ENCODE measurements around the gene CLTRN.
"Not testable (repeated sequence)": the region's sequence is repeated elsewhere in the genome, so short reads cannot be mapped to it uniquely, and the experiment has no call there.

CLTRN gene

DNA sequence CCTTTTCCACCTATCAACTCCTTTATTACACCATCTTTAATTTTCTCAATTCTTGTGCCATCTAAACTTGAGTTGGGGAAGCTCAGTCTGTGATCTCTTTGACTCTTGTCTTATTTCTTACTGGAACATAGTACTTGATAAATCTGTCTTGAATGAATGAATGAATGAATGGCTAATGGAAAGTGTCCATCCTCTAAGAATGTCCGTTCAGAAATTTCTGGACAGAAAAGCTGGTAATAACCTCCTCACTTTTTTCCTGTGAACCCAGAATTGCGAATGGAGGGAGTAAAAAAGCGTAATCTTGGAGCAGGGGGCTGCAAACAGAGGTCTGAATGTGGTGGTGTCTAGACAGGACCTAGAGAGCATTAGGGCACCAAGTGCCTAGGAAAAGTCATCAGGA, 9.4 kb upstream of the CLTRN start:
- no peak overlapping the region for H4K5ac ChIP-seq (ENCODE audit: low read length)
- H3K4ac ChIP-seq (ENCODE audit: low read depth, low read length) = no peak overlapping the region
- H3K18ac ChIP-seq (ENCODE audit: low read length) = no peak overlapping the region
- no peaks in the 10 kb centered on the region for H3K27me3 ChIP-seq (ENCODE audit: insufficient read depth, low read length, poor library complexity)
- no peak overlapping the region for H3K4me3 ChIP-seq (ENCODE audit: low read length)
- H2BK5ac ChIP-seq (ENCODE audit: low read length) = no peak overlapping the region
- peaks cover 23% of the 10 kb centered on the region for H3K79me2 ChIP-seq (ENCODE audit: control insufficient read depth, insufficient read depth, low read length)
- H3K9ac ChIP-seq (ENCODE audit: low read length) = peak overlapping the region; percentile 89
- no peak overlapping the region for H3K27ac ChIP-seq (ENCODE audit: low read depth, low read length)
- H3K79me1 ChIP-seq (ENCODE audit: low read length) = no peaks in the 10 kb centered on the region
- no peak overlapping the region for H2BK120ac ChIP-seq (ENCODE audit: low read depth, low read length)
- no peak overlapping the region for H3K4me2 ChIP-seq (ENCODE audit: low read length)
- H4K8ac ChIP-seq (ENCODE audit: low read depth, low read length) = no peak overlapping the region
- H3K36me3 ChIP-seq (ENCODE audit: control insufficient read depth, insufficient read depth, low read length) = no peaks in the 10 kb centered on the region
- no peak overlapping the region for H2BK15ac ChIP-seq (replicated peaks; ENCODE audit: low read depth)
- H2AK5ac ChIP-seq (ENCODE audit: low read length) = no peak overlapping the region
- H3K4me1 ChIP-seq (ENCODE audit: control insufficient read depth, low read depth, low read length) = no peaks in the 10 kb centered on the region
- peak overlapping the region; percentile 91 for H3K56ac ChIP-seq (ENCODE audit: low read length)
- WGBS (ENCODE audit: extremely low coverage, insufficient coverage, low lambda C conversion rate) = no CpG with 5 or more reads among the region's 3 CpGs
- no peak for DNase-seq
- H3K23ac ChIP-seq (ENCODE audit: low read length) = no peak overlapping the region

GRCh38 chrX:15672881-15673280, 8.3 kb upstream of the CLTRN start:
- Histone ChIP-seq H3K4me1 (ENCODE audit: control insufficient read depth, low read depth, low read length) (no peaks in the 10 kb centered on the region), H3K4ac (ENCODE audit: low read depth, low read length) (no peak overlapping the region), H3K4me3 (ENCODE audit: low read length) (no peak overlapping the region), H3K4me2 (ENCODE audit: low read length) (no peak overlapping the region), H2AK5ac (ENCODE audit: low read length) (no peak overlapping the region), H2BK120ac (ENCODE audit: low read depth, low read length) (no peak overlapping the region), H4K8ac (ENCODE audit: low read depth, low read length) (no peak overlapping the region), H3K9ac (ENCODE audit: low read length) (no peak overlapping the region), H3K79me1 (ENCODE audit: low read length) (no peaks in the 10 kb centered on the region), H3K27ac (ENCODE audit: low read depth, low read length) (no peak overlapping the region), H3K79me2 (ENCODE audit: control insufficient read depth, insufficient read depth, low read length) (peaks cover 18% of the 10 kb centered on the region), H4K5ac (ENCODE audit: low read length) (no peak overlapping the region), H2BK15ac (replicated peaks; ENCODE audit: low read depth) (no peak overlapping the region), H3K36me3 (ENCODE audit: control insufficient read depth, insufficient read depth, low read length) (no peaks in the 10 kb centered on the region), H3K23ac (ENCODE audit: low read length) (no peak overlapping the region), H3K27me3 (ENCODE audit: insufficient read depth, low read length, poor library complexity) (no peaks in the 10 kb centered on the region), H3K56ac (ENCODE audit: low read length) (no peak overlapping the region), H2BK5ac (ENCODE audit: low read length) (no peak overlapping the region), H3K18ac (ENCODE audit: low read length) (no peak overlapping the region)
- WGBS (ENCODE audit: extremely low coverage, insufficient coverage, low lambda C conversion rate) = no CpG with 5 or more reads among the region's 4 CpGs
- DNase-seq = no peak

DNA sequence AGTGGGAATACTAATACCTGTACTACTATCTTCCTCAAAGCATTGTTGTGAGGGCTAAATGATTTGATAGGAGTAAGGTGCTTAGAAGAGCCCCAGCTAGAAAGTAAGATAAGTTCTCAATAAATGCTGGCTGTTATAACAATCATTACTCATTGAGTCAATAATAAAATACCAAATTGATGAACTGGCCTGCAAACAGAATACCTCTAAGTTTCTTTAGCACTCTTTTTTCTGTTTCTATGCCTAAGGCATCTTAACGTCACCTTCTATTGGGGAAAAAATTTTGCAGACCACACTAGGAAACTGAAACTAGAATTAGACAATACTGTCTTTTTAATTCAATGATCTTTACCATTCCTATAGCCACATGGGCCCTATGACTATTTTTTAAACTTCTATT, 1.2 kb downstream of the CLTRN start:
- H2AK5ac ChIP-seq (ENCODE audit: low read length) = no peak overlapping the region
- no peak overlapping the region for H2BK5ac ChIP-seq (ENCODE audit: low read length)
- no peaks in the 10 kb centered on the region for H3K79me1 ChIP-seq (ENCODE audit: low read length)
- no peaks in the 10 kb centered on the region for H3K4me1 ChIP-seq (ENCODE audit: control insufficient read depth, low read depth, low read length)
- no peaks in the 10 kb centered on the region for H3K27me3 ChIP-seq (ENCODE audit: insufficient read depth, low read length, poor library complexity)
- no peak overlapping the region for H4K8ac ChIP-seq (ENCODE audit: low read depth, low read length)
- no peak for DNase-seq
- no peak overlapping the region for H3K4me3 ChIP-seq (ENCODE audit: low read length)
- no CpG with 5 or more reads among the region's 1 CpG for WGBS (ENCODE audit: extremely low coverage, insufficient coverage, low lambda C conversion rate)
- H3K27ac ChIP-seq (ENCODE audit: low read depth, low read length) = no peak overlapping the region
- no peak overlapping the region for H4K5ac ChIP-seq (ENCODE audit: low read length)
- no peak overlapping the region for H2BK15ac ChIP-seq (replicated peaks; ENCODE audit: low read depth)
- H2BK120ac ChIP-seq (ENCODE audit: low read depth, low read length) = no peak overlapping the region
- H3K4ac ChIP-seq (ENCODE audit: low read depth, low read length) = no peak overlapping the region
- H3K18ac ChIP-seq (ENCODE audit: low read length) = no peak overlapping the region
- no peaks in the 10 kb centered on the region for H3K79me2 ChIP-seq (ENCODE audit: control insufficient read depth, insufficient read depth, low read length)
- no peak overlapping the region for H3K4me2 ChIP-seq (ENCODE audit: low read length)
- H3K23ac ChIP-seq (ENCODE audit: low read length) = no peak overlapping the region
- no peak overlapping the region for H3K9ac ChIP-seq (ENCODE audit: low read length)
- H3K56ac ChIP-seq (ENCODE audit: low read length) = no peak overlapping the region
- H3K36me3 ChIP-seq (ENCODE audit: control insufficient read depth, insufficient read depth, low read length) = no peaks in the 10 kb centered on the region

DNA sequence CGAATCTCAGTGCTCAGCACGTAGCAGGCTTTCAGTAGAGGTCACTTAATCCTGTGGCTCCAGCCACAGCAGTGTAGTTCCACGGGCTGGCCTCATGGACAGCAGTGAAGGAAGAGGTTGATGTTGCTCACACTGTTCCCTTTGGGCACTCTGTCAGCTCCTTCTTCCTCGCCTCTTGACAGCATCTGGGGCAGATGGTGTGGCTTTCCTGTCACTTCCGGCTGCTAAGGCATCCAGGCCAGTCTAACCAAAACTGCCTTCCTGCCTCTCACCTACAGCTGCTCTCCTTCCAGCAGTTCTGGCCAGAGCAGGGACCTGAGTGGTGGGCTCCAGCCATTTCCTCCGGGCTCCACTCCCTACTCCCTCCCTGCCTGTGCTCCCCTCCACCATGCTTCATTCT, 9.8 kb downstream of the CLTRN start:
- not testable (repeated sequence) for H3K4me1 ChIP-seq (ENCODE audit: control insufficient read depth, low read depth, low read length); H3K27ac ChIP-seq (ENCODE audit: low read depth, low read length); H3K23ac ChIP-seq (ENCODE audit: low read length); H2BK15ac ChIP-seq (replicated peaks; ENCODE audit: low read depth); H3K4ac ChIP-seq (ENCODE audit: low read depth, low read length); H3K56ac ChIP-seq (ENCODE audit: low read length); H3K79me1 ChIP-seq (ENCODE audit: low read length); H4K5ac ChIP-seq (ENCODE audit: low read length); H4K8ac ChIP-seq (ENCODE audit: low read depth, low read length); H3K4me2 ChIP-seq (ENCODE audit: low read length); H3K79me2 ChIP-seq (ENCODE audit: control insufficient read depth, insufficient read depth, low read length); H2BK5ac ChIP-seq (ENCODE audit: low read length); DNase-seq; H3K36me3 ChIP-seq (ENCODE audit: control insufficient read depth, insufficient read depth, low read length); H3K27me3 ChIP-seq (ENCODE audit: insufficient read depth, low read length, poor library complexity); H2BK120ac ChIP-seq (ENCODE audit: low read depth, low read length); H2AK5ac ChIP-seq (ENCODE audit: low read length); H3K9ac ChIP-seq (ENCODE audit: low read length); H3K4me3 ChIP-seq (ENCODE audit: low read length); H3K18ac ChIP-seq (ENCODE audit: low read length)
- whole genome bisulfite sequencing (ENCODE audit: extremely low coverage, insufficient coverage, low lambda C conversion rate) = no CpG with 5 or more reads among the region's 6 CpGs

DNA sequence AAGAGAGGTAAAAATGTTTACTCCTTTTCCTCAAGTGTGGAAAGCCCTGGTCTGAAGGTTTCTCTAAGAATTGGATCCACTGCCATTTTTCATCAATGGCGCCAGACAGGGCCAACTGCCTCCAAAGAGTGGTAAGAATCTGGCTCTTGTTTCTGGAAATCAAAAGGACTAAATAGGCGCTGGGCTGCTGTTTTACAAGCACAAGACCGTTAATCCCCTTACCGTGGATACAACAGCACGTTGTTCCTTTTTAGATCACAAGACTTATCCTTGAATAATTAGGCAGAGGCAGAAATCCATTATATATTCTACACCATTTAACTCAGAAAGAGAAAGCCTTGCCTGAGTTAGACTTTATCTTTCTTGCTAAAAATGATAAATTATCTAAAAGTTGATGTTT, 10.6 kb downstream of the CLTRN start:
- Histone ChIP-seq H3K23ac (ENCODE audit: low read length) (no peak overlapping the region), H3K36me3 (ENCODE audit: control insufficient read depth, insufficient read depth, low read length) (no peaks in the 10 kb centered on the region), H2BK120ac (ENCODE audit: low read depth, low read length) (no peak overlapping the region), H3K18ac (ENCODE audit: low read length) (no peak overlapping the region), H2BK15ac (replicated peaks; ENCODE audit: low read depth) (no peak overlapping the region), H4K8ac (ENCODE audit: low read depth, low read length) (no peak overlapping the region), H3K4me2 (ENCODE audit: low read length) (no peak overlapping the region), H2AK5ac (ENCODE audit: low read length) (no peak overlapping the region), H3K79me1 (ENCODE audit: low read length) (no peaks in the 10 kb centered on the region), H2BK5ac (ENCODE audit: low read length) (no peak overlapping the region), H3K27ac (ENCODE audit: low read depth, low read length) (no peak overlapping the region), H3K27me3 (ENCODE audit: insufficient read depth, low read length, poor library complexity) (no peaks in the 10 kb centered on the region), H3K79me2 (ENCODE audit: control insufficient read depth, insufficient read depth, low read length) (no peaks in the 10 kb centered on the region), H3K56ac (ENCODE audit: low read length) (no peak overlapping the region), H3K4me3 (ENCODE audit: low read length) (no peak overlapping the region), H3K4ac (ENCODE audit: low read depth, low read length) (no peak overlapping the region), H4K5ac (ENCODE audit: low read length) (no peak overlapping the region), H3K4me1 (ENCODE audit: control insufficient read depth, low read depth, low read length) (no peaks in the 10 kb centered on the region), H3K9ac (ENCODE audit: low read length) (no peak overlapping the region)
- no CpG with 5 or more reads among the region's 5 CpGs for WGBS (ENCODE audit: extremely low coverage, insufficient coverage, low lambda C conversion rate)
- no peak for DNase-seq

GRCh38 chrX:15647510-15647909, 17.1 kb downstream of the CLTRN start:
- H4K5ac ChIP-seq (ENCODE audit: low read length); H3K9ac ChIP-seq (ENCODE audit: low read length); H3K36me3 ChIP-seq (ENCODE audit: control insufficient read depth, insufficient read depth, low read length); H2BK15ac ChIP-seq (replicated peaks; ENCODE audit: low read depth); H3K79me2 ChIP-seq (ENCODE audit: control insufficient read depth, insufficient read depth, low read length); H3K27me3 ChIP-seq (ENCODE audit: insufficient read depth, low read length, poor library complexity); H4K8ac ChIP-seq (ENCODE audit: low read depth, low read length); H3K4me1 ChIP-seq (ENCODE audit: control insufficient read depth, low read depth, low read length); H3K4me2 ChIP-seq (ENCODE audit: low read length); H2AK5ac ChIP-seq (ENCODE audit: low read length); H3K56ac ChIP-seq (ENCODE audit: low read length); H3K4me3 ChIP-seq (ENCODE audit: low read length); H2BK120ac ChIP-seq (ENCODE audit: low read depth, low read length); DNase-seq; H3K4ac ChIP-seq (ENCODE audit: low read depth, low read length); H3K23ac ChIP-seq (ENCODE audit: low read length); H2BK5ac ChIP-seq (ENCODE audit: low read length); H3K27ac ChIP-seq (ENCODE audit: low read depth, low read length); H3K79me1 ChIP-seq (ENCODE audit: low read length); H3K18ac ChIP-seq (ENCODE audit: low read length): not testable (repeated sequence)
- WGBS (ENCODE audit: extremely low coverage, insufficient coverage, low lambda C conversion rate) = no CpG with 5 or more reads among the region's 5 CpGs
